ENCODE data around the gene CCDC88A. TPM values are rescaled to one million over a fixed set of nuclear protein-coding genes. Genes with fewer than 3 reads are reported as not detected.

CCDC88A gene
- 10 to 100 TPM in 3 of 4 donors, 1 to 10 TPM in 1; 5.5 to 23.8 (median 17.3) TPM for total RNA-seq

- peak; percentile 69 for DNase-seq
- peaks cover 0 to 38% (median 0%) of the 10 kb centered on the region in 3 donors for H3K4me1 ChIP-seq
- intact Hi-C loops (cut with DNase I): no loop called here
Measured at GRCh38 chr2:55419679-55420438, at the start of gene CCDC88A. Gene CCDC88A (minus strand): TSS chr2:55419856. CDS start chr2:55419079, 777 bp downstream.

DNA sequence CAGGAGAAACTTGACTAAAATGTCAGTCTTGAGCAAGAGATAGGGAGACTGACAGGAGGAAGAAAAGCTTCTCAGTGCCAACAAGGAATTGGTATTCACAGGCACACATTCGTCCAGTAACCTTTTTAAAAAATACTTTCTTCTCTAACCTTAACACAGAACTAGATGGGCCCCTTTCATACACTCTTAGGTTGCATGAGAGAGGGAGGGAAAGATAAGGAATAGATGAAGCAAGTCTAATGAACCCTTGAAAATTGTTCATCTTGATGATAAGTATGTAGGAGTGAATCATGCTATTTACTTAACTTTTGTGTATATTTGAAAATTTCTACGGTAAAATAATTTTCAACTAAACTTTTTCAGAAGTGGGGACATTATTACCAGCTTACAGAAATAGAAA, 42.0 kb upstream of the CCDC88A start:
- Histone ChIP-seq H3K9me3 (no peaks in the 10 kb centered on the region), H3K27ac (no peak overlapping the region), H3K27me3 (no peaks in the 10 kb centered on the region), H3K36me3 (no peaks in the 10 kb centered on the region), H3K4me3 (no peak overlapping the region), H3K4me1 (no peaks in the 10 kb centered on the region)
- intact Hi-C loops (cut with DNase I): no loop called here
- TF ChIP-seq, protein P1, sequence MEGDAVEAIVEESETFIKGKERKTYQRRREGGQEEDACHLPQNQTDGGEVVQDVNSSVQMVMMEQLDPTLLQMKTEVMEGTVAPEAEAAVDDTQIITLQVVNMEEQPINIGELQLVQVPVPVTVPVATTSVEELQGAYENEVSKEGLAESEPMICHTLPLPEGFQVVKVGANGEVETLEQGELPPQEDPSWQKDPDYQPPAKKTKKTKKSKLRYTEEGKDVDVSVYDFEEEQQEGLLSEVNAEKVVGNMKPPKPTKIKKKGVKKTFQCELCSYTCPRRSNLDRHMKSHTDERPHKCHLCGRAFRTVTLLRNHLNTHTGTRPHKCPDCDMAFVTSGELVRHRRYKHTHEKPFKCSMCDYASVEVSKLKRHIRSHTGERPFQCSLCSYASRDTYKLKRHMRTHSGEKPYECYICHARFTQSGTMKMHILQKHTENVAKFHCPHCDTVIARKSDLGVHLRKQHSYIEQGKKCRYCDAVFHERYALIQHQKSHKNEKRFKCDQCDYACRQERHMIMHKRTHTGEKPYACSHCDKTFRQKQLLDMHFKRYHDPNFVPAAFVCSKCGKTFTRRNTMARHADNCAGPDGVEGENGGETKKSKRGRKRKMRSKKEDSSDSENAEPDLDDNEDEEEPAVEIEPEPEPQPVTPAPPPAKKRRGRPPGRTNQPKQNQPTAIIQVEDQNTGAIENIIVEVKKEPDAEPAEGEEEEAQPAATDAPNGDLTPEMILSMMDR (IDR thresholded peaks at IDR 0.05): no peak
- TF ChIP-seq POLR2A (IDR thresholded peaks at IDR 0.05): no peak
- WGBS, 2 donors: 68 to 75% methylated on average over 2 of the region's 2 CpGs
- no peak for DNase-seq

More at GRCh38 chr2:55419679-55420438, at the start of gene CCDC88A:
- Histone ChIP-seq H3K27ac (peak within 1 kb of the TSS; percentile 77 to 96 (median 88)), H3K4me3 (peak within 1 kb of the TSS; percentile 60 to 97 (median 82)), H3K27me3 (no peaks in the 10 kb centered on the region), H3K9me3 (no peaks in the 10 kb centered on the region), H3K36me3 (no peaks in the 10 kb centered on the region)
- 0 to 2% methylated on average over 5 to 7 of the region's 62 CpGs for WGBS, 2 donors
- TF ChIP-seq, protein P1 (IDR thresholded peaks at IDR 0.05): peak in 4 of 6 experiments; percentile 22 to 29 (median 24)
- peak in 2 of 4 donors; percentile 83 to 88 for TF ChIP-seq POLR2A (IDR thresholded peaks at IDR 0.05)

- H3K9me3 ChIP-seq: no peaks in the 10 kb centered on the region
- no peak for TF ChIP-seq POLR2A (IDR thresholded peaks at IDR 0.05)
- TF ChIP-seq, protein P1 (IDR thresholded peaks at IDR 0.05): no peak
- no peak for DNase-seq
- no peaks in the 10 kb centered on the region for H3K4me1 ChIP-seq
- no peaks in the 10 kb centered on the region for H3K36me3 ChIP-seq
- H3K4me3 ChIP-seq: no peak overlapping the region
- intact Hi-C loops (cut with DNase I): no loop called here
- H3K27me3 ChIP-seq: no peaks in the 10 kb centered on the region
- H3K27ac ChIP-seq: no peak overlapping the region
- 47 to 54% methylated on average over 3 of the region's 3 CpGs for WGBS, 2 donors
Measured at GRCh38 chr2:55460562-55460961, 40.9 kb upstream of the CCDC88A start.

DNA sequence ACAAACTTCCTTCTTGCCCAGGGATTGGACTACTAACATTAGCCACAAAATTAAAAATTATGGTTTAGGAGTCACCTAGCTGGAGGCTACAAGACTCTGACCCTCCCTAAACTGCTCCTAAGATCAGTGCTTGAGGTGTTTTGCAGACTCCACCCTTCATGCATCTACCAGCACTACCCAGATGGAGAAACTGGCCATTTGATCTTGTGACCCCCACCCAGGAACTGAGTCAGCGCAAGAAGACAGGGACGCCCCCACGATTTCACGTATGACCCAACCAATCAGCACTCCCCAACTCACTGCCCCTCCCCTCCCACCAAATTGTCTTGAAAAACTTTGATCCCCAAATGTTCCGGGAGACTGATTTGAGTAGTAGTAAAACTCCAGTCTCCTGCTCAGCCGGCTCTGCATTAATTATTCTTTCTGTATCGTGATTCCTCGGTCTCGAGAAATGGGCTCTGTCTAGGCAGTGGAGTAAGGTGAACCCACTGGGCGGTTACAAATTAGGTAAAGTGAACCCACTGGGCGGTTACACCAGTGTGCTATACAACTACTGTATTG, 40.1 kb upstream of the CCDC88A start:
- Histone ChIP-seq H3K4me1 (no peaks in the 10 kb centered on the region), H3K9me3 (no peaks in the 10 kb centered on the region), H3K27me3 (no peaks in the 10 kb centered on the region), H3K36me3 (no peaks in the 10 kb centered on the region), H3K4me3 (no peak overlapping the region), H3K27ac (no peak overlapping the region)
- no peak for DNase-seq
- WGBS, 2 donors: 89 to 91% methylated on average over 11 of the region's 11 CpGs
- TF ChIP-seq POLR2A (IDR thresholded peaks at IDR 0.05): no peak
- TF ChIP-seq, protein P1 (IDR thresholded peaks at IDR 0.05): no peak
- intact Hi-C loops (cut with DNase I): no loop called here

GRCh38 chr2:55459279-55459678, 39.6 kb upstream of the CCDC88A start:
- H3K4me3 ChIP-seq: no peak overlapping the region
- H3K27me3 ChIP-seq: no peaks in the 10 kb centered on the region
- no peaks in the 10 kb centered on the region for H3K4me1 ChIP-seq
- no peak for TF ChIP-seq POLR2A (IDR thresholded peaks at IDR 0.05)
- TF ChIP-seq, protein P1 (IDR thresholded peaks at IDR 0.05): no peak
- H3K9me3 ChIP-seq: no peaks in the 10 kb centered on the region
- no peak for DNase-seq
- WGBS, 2 donors: 68 to 74% methylated on average over 2 to 3 of the region's 3 CpGs
- intact Hi-C loops (cut with DNase I): no loop called here
- no peak overlapping the region for H3K27ac ChIP-seq
- H3K36me3 ChIP-seq: no peaks in the 10 kb centered on the region

Measured in esophagus squamous epithelium (tissue), 5 donors.